Right ventricle myocardium inferior (tissue), 1 donor: ENCODE data around the gene BACH1. TPM values are rescaled to one million over a fixed set of nuclear protein-coding genes. Genes with fewer than 3 reads are reported as not detected.
"Not testable (repeated sequence)": the region's sequence is repeated elsewhere in the genome, so short reads cannot be mapped to it uniquely, and the experiment has no call there.

Experiments
- ATAC-seq: fragments of 200-7000 bp; cut with Tn5 transposase; one replicate; pipeline ENCODE4 v1.9.1; 2020; ENCODE audit warnings: mild to moderate bottlenecking, moderate library complexity
- DNase-seq: peaks from one replicate; pipeline ENCODE4 v3.0.0; 2021; ENCODE audit errors: missing footprints
- intact Hi-C: fragments of 100-400 bp; cut with DNase I; formaldehyde crosslinking; loops from one replicate; pipeline ENCODE4 v1.11.0; 2022
- total RNA-seq: library from RNA; stranded (reverse); fragmentation: NEBNext Ultra II Directional; extraction: Animal tissue kit (Norgen Biotek cat#: 25700); gene quantifications from one replicate; pipeline ENCODE4 v1.2.1, GENCODE V29; 2021
- donor health status: DM: no; HTN: yes; CAD: no; lungs with severe emphysema.

BACH1 gene
- total RNA-seq, 1 donor from 2014 or later, result 35.5 TPM

DNA sequence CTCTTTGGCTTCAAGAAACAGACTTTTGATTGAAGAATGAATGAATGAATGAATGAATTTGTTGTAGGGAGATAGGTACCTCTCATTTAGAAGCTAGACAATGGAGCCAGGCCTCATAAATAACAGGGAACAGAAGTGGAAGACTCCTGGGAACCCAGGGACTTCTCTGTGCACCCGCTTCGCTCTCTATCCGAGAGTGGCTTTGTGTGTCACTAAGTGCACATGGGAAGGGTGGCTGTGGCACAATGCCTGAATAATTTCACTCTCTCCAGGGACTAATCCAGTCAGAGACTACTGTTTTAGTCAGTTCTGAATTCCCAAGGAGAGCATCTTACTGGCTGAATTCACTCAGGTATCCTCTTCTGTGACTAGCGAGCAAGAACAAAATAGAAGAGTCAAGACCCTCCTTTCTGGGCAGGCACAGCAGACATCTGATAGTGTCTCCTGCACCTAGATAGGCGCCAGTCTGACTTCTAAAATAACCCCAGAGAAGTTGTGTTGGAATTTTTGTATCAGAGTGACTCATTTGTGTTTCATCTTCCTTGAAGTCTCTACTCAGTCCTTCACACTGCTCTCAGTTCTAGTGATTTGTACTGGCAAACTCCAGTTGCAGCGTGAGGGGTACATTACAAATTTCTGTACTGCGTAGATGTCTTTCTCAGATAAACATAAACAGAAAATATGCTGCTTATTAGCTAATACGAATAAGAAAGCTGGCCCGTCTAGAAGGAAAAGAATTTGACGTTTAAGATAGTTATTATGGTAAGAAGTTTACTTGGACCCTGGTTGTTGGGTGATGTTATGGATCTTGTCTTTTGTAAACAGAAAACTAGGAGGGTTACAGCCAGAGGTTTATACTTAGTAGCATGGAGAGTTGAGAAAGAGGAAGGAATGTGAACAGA is 34.0 kb downstream of the BACH1 start:
- peak; percentile 52 for ATAC-seq

DNA sequence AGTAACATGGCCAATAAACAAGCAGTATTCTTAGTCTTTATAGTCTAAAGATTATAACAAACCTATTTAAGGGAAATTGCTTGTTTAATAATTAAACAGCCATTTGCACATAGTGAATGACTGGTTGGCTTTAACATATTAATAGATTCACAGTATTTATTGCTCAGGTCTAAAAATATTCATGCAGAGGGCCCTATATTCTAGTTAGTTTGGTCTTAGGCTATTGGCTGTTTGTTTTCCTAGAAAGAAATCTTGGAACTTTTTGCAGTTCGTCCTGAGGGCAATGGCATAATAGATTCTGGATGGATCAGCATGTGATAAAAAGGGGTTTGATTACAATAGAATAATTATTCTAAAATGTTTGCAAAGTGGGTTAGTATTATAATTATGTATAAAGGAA is 34.7 kb downstream of the BACH1 start:
- intact Hi-C loops, result no loop called here
- ATAC-seq, result no peak
- no peak for DNase-seq

More for the DNA sequence above, 34.0 kb downstream of the BACH1 start:
- DNase-seq, result no peak
- intact Hi-C loops, result no loop called here

GRCh38 chr21:29334717-29335428 is 36.2 kb downstream of the BACH1 start:
- DNase-seq (no peak), ATAC-seq (no peak)
- intact Hi-C loops, result no loop called here

DNA sequence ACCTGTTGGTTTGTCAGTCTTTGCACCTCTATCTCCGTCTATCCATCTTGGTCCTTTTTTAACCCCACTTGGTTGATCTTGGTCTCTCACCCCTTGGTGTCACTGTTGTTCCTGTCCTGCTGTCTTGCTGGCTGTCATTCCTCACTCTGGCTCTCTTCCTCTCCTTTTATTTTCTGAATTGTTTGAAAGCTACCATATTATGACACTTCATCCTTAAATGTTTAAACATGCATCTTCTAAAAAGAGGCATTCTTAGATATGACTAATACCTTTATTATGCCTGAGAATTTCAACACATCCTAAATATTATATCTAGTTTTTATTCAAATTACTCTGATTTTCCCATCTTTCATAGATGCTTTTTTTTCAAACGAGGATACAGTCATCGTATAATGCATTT is 37.0 kb downstream of the BACH1 start:
- no peak for ATAC-seq
- intact Hi-C loops, result no loop called here
- DNase-seq, result no peak

GRCh38 chr21:29338256-29338655 is 39.5 kb downstream of the BACH1 start:
- intact Hi-C loops, result no loop called here

GRCh38 chr21:29340228-29340627 is 41.5 kb downstream of the BACH1 start:
- DNase-seq (no peak), ATAC-seq (no peak)
- intact Hi-C loops, result loop anchor here (5.0 kb wide), 1 partner anchor 38 kb away; no protein-coding TSS in a partner anchor

More at GRCh38 chr21:29338256-29338655, 39.5 kb downstream of the BACH1 start:
- ATAC-seq, result no peak
- no peak for DNase-seq

DNA sequence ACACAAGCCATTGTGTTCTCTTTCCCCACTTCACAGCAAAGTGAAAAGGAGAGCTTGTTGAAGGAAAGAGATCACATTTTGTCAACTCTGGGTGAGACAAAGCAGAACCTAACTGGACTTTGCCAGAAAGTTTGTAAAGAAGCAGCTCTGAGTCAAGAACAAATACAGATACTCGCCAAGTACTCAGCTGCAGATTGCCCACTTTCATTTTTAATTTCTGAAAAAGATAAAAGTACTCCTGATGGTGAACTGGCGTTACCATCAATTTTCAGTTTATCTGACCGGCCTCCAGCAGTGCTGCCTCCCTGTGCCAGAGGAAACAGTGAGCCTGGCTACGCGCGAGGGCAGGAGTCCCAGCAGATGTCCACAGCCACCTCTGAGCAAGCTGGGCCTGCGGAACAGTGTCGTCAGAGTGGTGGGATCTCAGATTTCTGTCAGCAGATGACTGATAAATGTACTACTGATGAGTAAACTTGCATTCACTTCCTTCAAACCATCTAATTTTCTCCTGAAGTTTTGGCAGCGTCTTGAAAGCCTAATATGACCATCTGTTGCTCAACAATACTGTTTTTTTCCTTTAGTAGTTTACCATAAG is 43.7 kb downstream of the BACH1 start:
- intact Hi-C loops, result loop anchor here (5.0 kb wide), 1 partner anchor 40 kb away; no protein-coding TSS in a partner anchor
- DNase-seq, result peak; percentile 71
- ATAC-seq, result peak; percentile 90

DNA sequence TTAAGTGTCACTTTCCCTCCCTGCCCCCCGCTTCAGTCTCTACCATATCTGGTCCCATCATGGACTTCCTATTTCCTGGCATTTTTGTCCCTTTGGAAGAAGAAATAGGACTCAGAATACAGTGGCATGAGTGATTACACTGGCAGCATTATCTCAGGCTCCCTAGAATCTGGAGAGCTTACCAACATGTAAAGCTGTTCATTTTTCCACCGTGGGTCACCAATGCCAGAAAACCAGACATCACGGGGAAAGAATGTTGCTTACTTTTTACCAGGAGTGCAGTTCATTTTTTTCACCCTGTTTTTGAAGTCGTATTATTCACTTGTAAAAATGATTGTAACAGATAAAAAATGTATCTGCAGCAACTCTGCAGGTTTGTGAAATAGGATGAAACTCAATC is 44.8 kb downstream of the BACH1 start:
- DNase-seq (no peak), ATAC-seq (no peak)
- intact Hi-C loops, result loop anchor here (5.0 kb wide), 1 partner anchor 41 kb away; no protein-coding TSS in a partner anchor

DNA sequence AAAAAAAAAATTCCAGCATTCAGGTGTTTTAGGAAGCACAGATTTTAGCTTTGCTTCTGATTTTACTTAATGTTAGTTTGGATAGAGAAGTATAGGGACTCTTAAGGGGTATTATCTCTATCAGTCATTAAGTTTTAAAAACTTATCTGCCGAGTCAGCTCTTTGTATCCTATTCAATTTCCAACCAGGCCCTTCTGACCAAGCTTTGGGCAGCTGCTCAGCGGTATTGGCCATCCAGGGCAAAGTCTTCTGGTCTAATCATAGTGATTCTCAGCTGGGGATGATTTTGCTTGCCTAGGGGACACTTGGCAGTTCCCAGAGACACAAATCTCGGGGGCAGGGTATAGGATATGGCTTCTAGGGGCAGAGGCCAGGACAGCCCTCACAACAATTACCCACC is 47.6 kb downstream of the BACH1 start:
- intact Hi-C loops, result loop anchor here (5.0 kb wide), 1 partner anchor 184 kb away; no protein-coding TSS in a partner anchor
- no peak for DNase-seq
- no peak for ATAC-seq

- intact Hi-C loops, result loop anchor here (5.0 kb wide), 1 partner anchor 184 kb away; no protein-coding TSS in a partner anchor
- ATAC-seq (no peak), DNase-seq (no peak)
These were observed 48.0 kb downstream of the BACH1 start for GRCh38 chr21:29346771-29347170.

DNA sequence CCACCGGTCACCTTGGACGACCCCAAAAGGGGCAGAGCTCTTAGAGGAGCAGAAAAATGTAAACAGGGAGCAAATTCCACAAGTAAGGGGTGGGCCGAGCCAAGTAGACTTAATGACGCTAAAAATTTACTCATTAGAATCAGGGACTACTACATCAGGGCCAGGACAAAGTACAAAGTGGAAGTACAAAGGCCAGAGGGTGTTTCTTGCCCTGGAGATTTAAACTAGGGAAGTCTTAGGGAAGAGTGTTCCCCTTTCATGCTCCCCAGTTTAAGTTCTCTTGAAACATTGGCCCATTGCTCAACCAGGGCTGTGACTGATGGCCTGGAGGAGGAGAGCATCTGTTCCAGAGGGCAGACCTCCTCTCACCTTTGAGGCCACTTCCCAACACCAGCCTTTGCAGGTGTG is 48.6 kb downstream of the BACH1 start:
- DNase-seq (no peak), ATAC-seq (peak; percentile 32)
- intact Hi-C loops, result loop anchor here (5.0 kb wide), 1 partner anchor 185 kb away; no protein-coding TSS in a partner anchor

DNA sequence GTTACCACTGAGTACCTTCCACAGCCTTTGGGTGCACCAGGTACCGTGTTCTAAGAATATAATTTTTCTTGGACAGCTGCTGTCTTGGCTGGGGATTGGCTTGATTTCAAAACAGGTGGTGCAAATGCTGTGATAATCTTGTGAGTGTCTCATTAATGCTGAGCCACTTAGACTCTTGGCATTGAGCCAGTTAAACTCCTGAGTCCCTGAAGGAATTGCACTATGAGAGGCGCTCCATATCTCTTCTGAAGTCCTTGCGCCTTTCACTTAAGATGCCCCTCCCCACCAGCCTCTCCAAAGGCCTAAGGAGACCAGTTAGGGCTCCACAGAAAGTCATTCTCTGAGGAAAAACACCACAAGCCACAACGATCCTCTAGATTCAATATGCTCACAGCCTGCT is 51.0 kb downstream of the BACH1 start:
- intact Hi-C loops, result loop anchor here (5.0 kb wide), 1 partner anchor 187 kb away; no protein-coding TSS in a partner anchor
- DNase-seq (no peak), ATAC-seq (no peak)

- intact Hi-C loops, result no loop called here
- DNase-seq (no peak), ATAC-seq (no peak)
These were observed 51.6 kb downstream of the BACH1 start for GRCh38 chr21:29350246-29350779.

GRCh38 chr21:29351691-29352090 is 53.0 kb downstream of the BACH1 start:
- peak; percentile 13 for ATAC-seq
- intact Hi-C loops, result no loop called here
- DNase-seq, result no peak

DNA sequence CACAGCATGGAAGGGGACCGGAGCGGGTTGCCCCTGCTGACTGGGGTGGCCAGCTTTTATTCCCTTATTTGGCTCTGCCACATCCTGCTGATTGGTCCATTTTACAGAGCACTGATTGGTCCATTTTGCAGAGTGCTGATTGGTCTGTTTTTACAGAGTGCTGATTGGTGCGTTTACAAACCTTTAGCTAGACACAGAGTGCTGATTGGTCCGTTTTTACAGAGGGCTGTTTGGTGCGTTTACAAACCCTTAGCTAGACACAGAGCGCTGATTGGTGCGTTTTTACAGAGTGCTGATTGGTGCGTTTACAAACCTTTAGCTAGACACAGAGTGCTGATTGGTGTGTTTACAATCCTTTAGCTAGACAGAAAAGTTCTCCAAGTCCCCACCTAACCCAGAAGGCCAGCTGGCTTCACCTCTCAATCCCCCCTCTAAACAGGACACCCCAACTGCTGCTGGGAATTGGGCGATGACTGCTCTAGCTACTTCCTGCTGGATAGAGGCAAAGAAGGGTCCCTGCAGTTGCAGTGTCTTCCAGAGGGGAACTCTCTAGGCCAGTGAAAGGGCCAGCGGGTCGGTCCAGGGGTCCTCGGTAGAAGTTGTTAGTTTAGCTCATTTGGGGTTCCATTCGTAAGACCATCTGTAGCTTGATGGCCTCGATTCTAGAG is 56.5 kb downstream of the BACH1 start:
- intact Hi-C loops, DNase-seq, ATAC-seq: not testable (repeated sequence)

DNA sequence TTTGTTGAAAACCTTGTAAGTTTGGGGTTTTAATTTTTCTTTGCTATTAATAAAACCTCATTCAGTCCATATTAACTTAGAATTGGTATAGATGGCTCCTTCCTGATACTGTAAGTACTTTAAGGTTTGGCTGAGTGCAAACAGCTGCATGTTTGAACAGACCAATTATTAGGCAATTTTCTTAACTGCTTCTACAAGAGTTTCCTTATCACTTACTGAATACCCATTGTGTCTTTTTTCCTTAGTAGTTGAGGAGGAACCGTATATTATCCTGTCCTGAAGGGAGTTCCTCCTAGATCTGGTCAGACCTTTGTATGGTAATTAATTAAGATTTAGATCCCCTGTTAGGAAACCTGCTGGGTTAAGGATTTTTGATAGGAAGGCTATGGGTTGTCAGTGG is 57.6 kb downstream of the BACH1 start:
- DNase-seq, intact Hi-C loops, ATAC-seq: not testable (repeated sequence)

GRCh38 chr21:29356810-29357209 is 58.1 kb downstream of the BACH1 start:
- DNase-seq, intact Hi-C loops, ATAC-seq: not testable (repeated sequence)

GRCh38 chr21:29359718-29360117 is 61.0 kb downstream of the BACH1 start:
- ATAC-seq (no peak), DNase-seq (no peak)
- intact Hi-C loops, result no loop called here
